HepG2 (cell line): ENCODE results near the gene PID1.

Experiments used
- ATF7 ChIP-seq, 2 experiments: fragments of 450-650 bp in 1 of 2; sonication (generic) in 1 of 2; formaldehyde crosslinking in 1 of 2; IDR thresholded peaks; 2 replicates each; pipeline versions ENCODE4 v1.4.0 to v1.6.1; 2016 to 2020; ENCODE audit warnings: antibody characterized with exemption in 1 of 2, mild to moderate bottlenecking in 1 of 2, missing genetic modification reagents in 1 of 2
- KMT2B ChIP-seq: IDR thresholded peaks from 2 replicates; pipeline ENCODE4 v1.6.1; 2016; ENCODE audit warnings: missing genetic modification reagents, missing compliant biosample characterization
- MEF2D ChIP-seq: sonication (generic); formaldehyde crosslinking; IDR thresholded peaks from 2 replicates; pipeline ENCODE4 v1.5.1; 2020; ENCODE audit warnings: mild to moderate bottlenecking, missing genetic modification reagents
- SIN3A ChIP-seq: IDR thresholded peaks from 2 replicates; pipeline ENCODE4 v1.6.1; 2011; ENCODE audit warnings: low read depth, mild to moderate bottlenecking, control low read depth, low read length, borderline replicate concordance
- SRF ChIP-seq: IDR thresholded peaks from 2 replicates; pipeline ENCODE4 v1.6.1; 2011; ENCODE audit warnings: mild to moderate bottlenecking, low read depth, low read length, moderate library complexity
- TF ChIP-seq, protein P1 (sequence below): sonication (generic); formaldehyde crosslinking; IDR thresholded peaks from 2 replicates; pipeline ENCODE4 v1.5.0; 2020; ENCODE audit warnings: mild to moderate bottlenecking, missing genetic modification reagents, moderate library complexity
- TF ChIP-seq, protein P2 (sequence below): sonication (generic); formaldehyde crosslinking; IDR thresholded peaks from 2 replicates; pipeline ENCODE4 v1.4.0; 2020; ENCODE audit warnings: low read depth, mild to moderate bottlenecking, missing genetic modification reagents

DNA sequence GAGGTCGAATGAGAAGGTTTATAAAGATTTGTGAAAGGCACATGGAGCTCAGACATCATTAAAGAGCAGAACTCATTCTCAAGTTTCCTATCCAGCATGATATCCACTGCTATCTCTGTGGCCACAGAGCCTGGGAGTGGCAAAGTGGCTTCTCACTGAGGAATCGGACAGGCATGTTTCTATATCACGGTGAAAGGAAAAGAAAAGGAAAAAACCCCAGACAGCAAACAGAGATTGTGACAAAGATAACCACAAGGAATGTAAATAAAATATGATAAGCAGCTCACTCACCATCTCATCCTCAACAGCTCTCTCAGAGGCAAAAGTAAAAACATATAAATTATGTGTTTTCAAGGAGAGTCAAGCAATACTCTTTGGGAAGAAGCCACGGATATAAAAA is 2.5 kb downstream of the PID1 start:
- TF ChIP-seq SIN3A (no peak), ATF7 (IDR thresholded peaks at IDR 0.05) (no peak), ATF7 (CRISPR knock-in tag; IDR thresholded peaks at IDR 0.05) (no peak), SRF (no peak), MEF2D (CRISPR knock-in tag) (no peak), KMT2B (CRISPR knock-in tag) (no peak)
- TF ChIP-seq, protein P1, sequence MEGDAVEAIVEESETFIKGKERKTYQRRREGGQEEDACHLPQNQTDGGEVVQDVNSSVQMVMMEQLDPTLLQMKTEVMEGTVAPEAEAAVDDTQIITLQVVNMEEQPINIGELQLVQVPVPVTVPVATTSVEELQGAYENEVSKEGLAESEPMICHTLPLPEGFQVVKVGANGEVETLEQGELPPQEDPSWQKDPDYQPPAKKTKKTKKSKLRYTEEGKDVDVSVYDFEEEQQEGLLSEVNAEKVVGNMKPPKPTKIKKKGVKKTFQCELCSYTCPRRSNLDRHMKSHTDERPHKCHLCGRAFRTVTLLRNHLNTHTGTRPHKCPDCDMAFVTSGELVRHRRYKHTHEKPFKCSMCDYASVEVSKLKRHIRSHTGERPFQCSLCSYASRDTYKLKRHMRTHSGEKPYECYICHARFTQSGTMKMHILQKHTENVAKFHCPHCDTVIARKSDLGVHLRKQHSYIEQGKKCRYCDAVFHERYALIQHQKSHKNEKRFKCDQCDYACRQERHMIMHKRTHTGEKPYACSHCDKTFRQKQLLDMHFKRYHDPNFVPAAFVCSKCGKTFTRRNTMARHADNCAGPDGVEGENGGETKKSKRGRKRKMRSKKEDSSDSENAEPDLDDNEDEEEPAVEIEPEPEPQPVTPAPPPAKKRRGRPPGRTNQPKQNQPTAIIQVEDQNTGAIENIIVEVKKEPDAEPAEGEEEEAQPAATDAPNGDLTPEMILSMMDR = no peak
- TF ChIP-seq, protein P2, sequence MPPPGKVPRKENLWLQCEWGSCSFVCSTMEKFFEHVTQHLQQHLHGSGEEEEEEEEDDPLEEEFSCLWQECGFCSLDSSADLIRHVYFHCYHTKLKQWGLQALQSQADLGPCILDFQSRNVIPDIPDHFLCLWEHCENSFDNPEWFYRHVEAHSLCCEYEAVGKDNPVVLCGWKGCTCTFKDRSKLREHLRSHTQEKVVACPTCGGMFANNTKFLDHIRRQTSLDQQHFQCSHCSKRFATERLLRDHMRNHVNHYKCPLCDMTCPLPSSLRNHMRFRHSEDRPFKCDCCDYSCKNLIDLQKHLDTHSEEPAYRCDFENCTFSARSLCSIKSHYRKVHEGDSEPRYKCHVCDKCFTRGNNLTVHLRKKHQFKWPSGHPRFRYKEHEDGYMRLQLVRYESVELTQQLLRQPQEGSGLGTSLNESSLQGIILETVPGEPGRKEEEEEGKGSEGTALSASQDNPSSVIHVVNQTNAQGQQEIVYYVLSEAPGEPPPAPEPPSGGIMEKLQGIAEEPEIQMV = no peak
